ENCODE measurements around the gene CCSAP. TPM values are rescaled to one million over a fixed set of nuclear protein-coding genes. Genes with fewer than 3 reads are reported as not detected.
A peak's percentile ranks its signal among the peaks of the same experiment; 100 is the strongest.

Gene CCSAP
- total RNA-seq, 1 donor from 2014 or later = 2.5 TPM

GRCh38 chr1:229278120-229278741 lies 64.6 kb downstream of the CCSAP start:
- intact Hi-C loops (cut with micrococcal nuclease) = no loop called here
- Histone ChIP-seq H3K4me1 (peaks cover 76% of the 10 kb centered on the region), H3K9me3 (replicated peaks) (no peaks in the 10 kb centered on the region), H3K27me3 (ENCODE audit: low read depth) (no peaks in the 10 kb centered on the region), H3K36me3 (no peaks in the 10 kb centered on the region), H3K27ac (replicated peaks) (no peak overlapping the region), H3K4me3 (no peak overlapping the region)
- TF ChIP-seq, protein P1, sequence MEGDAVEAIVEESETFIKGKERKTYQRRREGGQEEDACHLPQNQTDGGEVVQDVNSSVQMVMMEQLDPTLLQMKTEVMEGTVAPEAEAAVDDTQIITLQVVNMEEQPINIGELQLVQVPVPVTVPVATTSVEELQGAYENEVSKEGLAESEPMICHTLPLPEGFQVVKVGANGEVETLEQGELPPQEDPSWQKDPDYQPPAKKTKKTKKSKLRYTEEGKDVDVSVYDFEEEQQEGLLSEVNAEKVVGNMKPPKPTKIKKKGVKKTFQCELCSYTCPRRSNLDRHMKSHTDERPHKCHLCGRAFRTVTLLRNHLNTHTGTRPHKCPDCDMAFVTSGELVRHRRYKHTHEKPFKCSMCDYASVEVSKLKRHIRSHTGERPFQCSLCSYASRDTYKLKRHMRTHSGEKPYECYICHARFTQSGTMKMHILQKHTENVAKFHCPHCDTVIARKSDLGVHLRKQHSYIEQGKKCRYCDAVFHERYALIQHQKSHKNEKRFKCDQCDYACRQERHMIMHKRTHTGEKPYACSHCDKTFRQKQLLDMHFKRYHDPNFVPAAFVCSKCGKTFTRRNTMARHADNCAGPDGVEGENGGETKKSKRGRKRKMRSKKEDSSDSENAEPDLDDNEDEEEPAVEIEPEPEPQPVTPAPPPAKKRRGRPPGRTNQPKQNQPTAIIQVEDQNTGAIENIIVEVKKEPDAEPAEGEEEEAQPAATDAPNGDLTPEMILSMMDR (IDR thresholded peaks at IDR 0.05; ENCODE audit: borderline replicate concordance) = no peak
- no peak for DNase-seq

DNA sequence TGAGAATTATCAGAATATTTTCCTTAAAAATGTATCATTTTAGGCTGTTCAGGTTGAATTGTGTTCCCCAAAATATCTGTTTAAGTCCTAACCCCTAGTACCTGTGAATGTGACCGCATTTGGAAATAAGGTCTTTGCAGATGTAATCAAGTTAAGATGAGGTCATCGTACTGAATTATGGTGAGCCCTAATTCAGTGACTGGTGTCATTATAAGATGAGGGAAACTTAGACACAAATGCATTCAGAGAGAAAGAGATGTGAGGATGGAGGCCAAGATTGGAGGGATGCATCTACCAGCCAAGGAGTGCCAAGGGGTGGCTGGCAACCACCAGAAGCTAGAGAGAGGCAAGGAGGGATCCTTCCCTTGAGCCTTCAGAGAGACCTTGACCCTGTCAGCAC lies 67.8 kb downstream of the CCSAP start:
- Histone ChIP-seq H3K36me3 (no peaks in the 10 kb centered on the region), H3K27me3 (ENCODE audit: low read depth) (no peaks in the 10 kb centered on the region), H3K4me1 (peaks cover 81% of the 10 kb centered on the region), H3K4me3 (no peak overlapping the region), H3K9me3 (replicated peaks) (no peaks in the 10 kb centered on the region), H3K27ac (replicated peaks) (no peak overlapping the region)
- DNase-seq = no peak
- TF ChIP-seq, protein P1 (IDR thresholded peaks at IDR 0.05; ENCODE audit: borderline replicate concordance) = no peak
- intact Hi-C loops (cut with micrococcal nuclease) = no loop called here

GRCh38 chr1:229273507-229274232 lies 69.2 kb downstream of the CCSAP start:
- no peaks in the 10 kb centered on the region for H3K27me3 ChIP-seq (ENCODE audit: low read depth)
- no peak for DNase-seq
- no peaks in the 10 kb centered on the region for H3K9me3 ChIP-seq (replicated peaks)
- intact Hi-C loops (cut with micrococcal nuclease) = no loop called here
- TF ChIP-seq, protein P1 (IDR thresholded peaks at IDR 0.05; ENCODE audit: borderline replicate concordance) = no peak
- H3K36me3 ChIP-seq = no peaks in the 10 kb centered on the region
- peak overlapping the region; percentile 36 for H3K27ac ChIP-seq (replicated peaks)
- H3K4me1 ChIP-seq = peaks cover 78% of the 10 kb centered on the region
- H3K4me3 ChIP-seq = no peak overlapping the region

DNA sequence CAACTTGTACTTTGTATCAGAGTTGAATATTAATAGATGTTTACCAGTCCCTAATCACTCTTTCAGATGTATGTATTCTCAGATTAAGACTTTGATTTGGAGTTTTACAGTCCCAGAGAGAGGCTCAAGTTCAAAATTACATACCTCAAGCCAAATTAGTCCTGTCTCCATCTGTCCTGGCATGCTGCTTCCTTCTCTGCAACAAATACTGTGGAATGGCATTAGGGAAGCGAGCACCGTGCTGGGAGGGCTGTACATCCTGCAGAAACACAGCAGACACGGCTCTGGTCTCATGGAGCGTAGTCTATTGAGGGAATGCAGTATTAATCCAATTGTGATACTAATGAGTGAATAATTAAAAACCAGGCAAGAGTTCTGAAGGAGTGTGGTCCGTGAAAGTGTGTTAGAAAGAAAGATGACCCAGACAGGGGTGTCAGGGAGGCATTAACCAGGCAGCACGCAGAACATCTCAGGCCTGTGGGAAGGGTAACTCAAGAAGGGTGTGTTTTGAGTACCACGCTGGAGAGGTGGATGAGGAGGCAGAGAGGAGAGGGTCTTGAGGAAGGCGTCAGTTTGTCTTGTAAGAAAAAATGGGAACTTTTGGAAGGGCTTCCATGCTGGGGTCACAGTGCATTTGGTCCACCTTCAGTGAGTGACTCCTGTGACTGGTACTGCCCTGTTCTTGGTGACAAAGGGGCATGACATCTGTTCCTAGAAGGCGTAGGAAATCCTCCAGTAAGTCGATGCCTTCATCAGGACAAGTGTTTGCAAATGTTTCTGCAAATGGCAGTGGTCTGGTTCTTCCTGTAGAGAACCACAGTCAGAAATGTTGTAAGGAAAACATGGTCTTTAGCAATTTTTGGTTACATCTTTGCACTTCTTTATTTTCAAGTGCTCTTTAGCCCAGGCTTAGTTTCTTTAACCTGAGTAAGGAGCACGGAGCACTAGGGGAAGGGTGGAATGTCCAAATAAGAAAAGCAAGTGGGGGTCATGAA lies 70.4 kb downstream of the CCSAP start:
- H3K4me1 ChIP-seq = peaks cover 67% of the 10 kb centered on the region
- no peaks in the 10 kb centered on the region for H3K36me3 ChIP-seq

More for the DNA sequence above, 70.4 kb downstream of the CCSAP start:
- peak overlapping the region; percentile 92 for H3K27ac ChIP-seq (replicated peaks)
- peaks cover 3% of the 10 kb centered on the region for H3K9me3 ChIP-seq (replicated peaks)
- intact Hi-C loops (cut with micrococcal nuclease) = no loop called here
- no peaks in the 10 kb centered on the region for H3K27me3 ChIP-seq (ENCODE audit: low read depth)
- peak overlapping the region; percentile 82 for H3K4me3 ChIP-seq
- TF ChIP-seq, protein P1 (IDR thresholded peaks at IDR 0.05; ENCODE audit: borderline replicate concordance) = no peak
- no peak for DNase-seq

All from left ventricle myocardium inferior (tissue), 1 donor.